Ectodermal cell (in vitro differentiated cells): ENCODE results near the gene SPEG.
"Not testable (repeated sequence)": the region's sequence is repeated elsewhere in the genome, so short reads cannot be mapped to it uniquely, and the experiment has no call there.

Source experiments
- H3K27ac ChIP-seq: 2 replicates; pipeline ENCODE4 v1.7.0; 2013; ENCODE audit warnings: mild to moderate bottlenecking, low read depth, low read length; ENCODE audit not compliant: insufficient read depth, poor library complexity, severe bottlenecking
- H3K27me3 ChIP-seq: 2 replicates; pipeline ENCODE4 v1.7.0; 2013; ENCODE audit warnings: mild to moderate bottlenecking, low read length; ENCODE audit not compliant: insufficient read depth, control insufficient read depth, poor library complexity, severe bottlenecking
- H3K36me3 ChIP-seq: one replicate; pipeline ENCODE4 v1.7.0; 2013; ENCODE audit warnings: low read length; ENCODE audit not compliant: control insufficient read depth, insufficient read depth
- H3K4me1 ChIP-seq: one replicate; pipeline ENCODE4 v1.7.0; 2013; ENCODE audit warnings: low read length; ENCODE audit not compliant: control insufficient read depth, insufficient read depth
- H3K4me3 ChIP-seq: 2 replicates; pipeline ENCODE4 v1.7.0; 2013; ENCODE audit warnings: low read depth, low read length, control low read depth; ENCODE audit not compliant: insufficient read depth
- H3K9me3 ChIP-seq: 2 replicates; pipeline ENCODE4 v1.7.0; 2013; ENCODE audit warnings: mild to moderate bottlenecking, low read length, moderate library complexity; ENCODE audit not compliant: control insufficient read depth
- WGBS, 2 experiments: methylation state at CpG; one replicate each; pipeline ENCODE4 v1.1.7; 2013; ENCODE audit warnings: missing lambda C conversion rate in 2 of 2; 5-methylcytosine and 5-hydroxymethylcytosine counted together

Gene SPEG

DNA sequence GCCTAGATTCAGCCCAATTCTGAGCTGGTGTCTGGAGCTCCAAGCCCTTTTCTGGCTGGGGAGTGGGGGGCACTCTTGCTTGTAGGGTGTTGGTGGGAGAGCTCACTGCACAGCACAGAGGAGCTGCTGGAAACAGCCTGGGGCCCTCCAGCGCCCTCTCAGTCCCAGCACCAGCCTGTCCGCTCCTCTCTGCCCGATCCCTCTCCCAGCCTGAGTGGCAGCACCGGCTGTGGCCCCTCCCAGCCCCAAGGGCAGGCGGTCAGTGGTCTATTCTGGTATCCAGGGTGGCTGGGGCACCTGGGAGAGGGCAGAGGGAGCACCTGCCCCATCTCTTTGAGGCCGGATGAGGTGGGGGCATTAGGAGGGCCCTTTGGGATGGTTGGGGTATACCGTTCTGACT lies 29.7 kb upstream of the SPEG start:
- Histone ChIP-seq H3K27me3 (no peaks in the 10 kb centered on the region), H3K9me3 (no peaks in the 10 kb centered on the region), H3K36me3 (no peaks in the 10 kb centered on the region), H3K4me1 (peaks cover 18% of the 10 kb centered on the region), H3K27ac (no peak overlapping the region), H3K4me3 (no peak overlapping the region)
- whole genome bisulfite sequencing, 2 experiments: 47% methylated on average over 7 of the region's 7 CpGs

DNA sequence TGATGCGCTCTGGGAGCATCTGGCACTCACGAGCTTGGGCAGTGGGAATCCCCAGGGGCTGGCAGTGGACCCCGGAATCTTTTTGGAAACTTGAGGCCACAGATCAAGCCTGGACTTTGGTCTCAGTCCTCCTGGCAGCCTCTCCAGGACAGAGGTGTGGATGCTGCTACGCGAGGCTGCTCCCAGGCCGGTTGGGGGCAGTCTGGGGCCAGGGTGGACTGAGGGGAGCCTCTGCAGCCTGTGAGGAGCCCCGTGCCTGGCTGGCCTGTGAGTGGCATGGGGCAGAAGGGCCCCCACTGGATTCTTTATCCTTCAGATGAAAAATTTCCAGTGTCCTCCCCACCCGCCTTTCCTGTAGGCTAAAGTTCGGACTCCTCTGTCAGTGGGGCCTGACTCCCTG lies 29.2 kb upstream of the SPEG start:
- Histone ChIP-seq H3K4me1 (peaks cover 18% of the 10 kb centered on the region), H3K36me3 (no peaks in the 10 kb centered on the region), H3K27me3 (no peaks in the 10 kb centered on the region), H3K27ac (no peak overlapping the region), H3K9me3 (no peaks in the 10 kb centered on the region), H3K4me3 (no peak overlapping the region)
- WGBS, 2 experiments: 77 to 81% methylated on average over 9 of the region's 9 CpGs

DNA sequence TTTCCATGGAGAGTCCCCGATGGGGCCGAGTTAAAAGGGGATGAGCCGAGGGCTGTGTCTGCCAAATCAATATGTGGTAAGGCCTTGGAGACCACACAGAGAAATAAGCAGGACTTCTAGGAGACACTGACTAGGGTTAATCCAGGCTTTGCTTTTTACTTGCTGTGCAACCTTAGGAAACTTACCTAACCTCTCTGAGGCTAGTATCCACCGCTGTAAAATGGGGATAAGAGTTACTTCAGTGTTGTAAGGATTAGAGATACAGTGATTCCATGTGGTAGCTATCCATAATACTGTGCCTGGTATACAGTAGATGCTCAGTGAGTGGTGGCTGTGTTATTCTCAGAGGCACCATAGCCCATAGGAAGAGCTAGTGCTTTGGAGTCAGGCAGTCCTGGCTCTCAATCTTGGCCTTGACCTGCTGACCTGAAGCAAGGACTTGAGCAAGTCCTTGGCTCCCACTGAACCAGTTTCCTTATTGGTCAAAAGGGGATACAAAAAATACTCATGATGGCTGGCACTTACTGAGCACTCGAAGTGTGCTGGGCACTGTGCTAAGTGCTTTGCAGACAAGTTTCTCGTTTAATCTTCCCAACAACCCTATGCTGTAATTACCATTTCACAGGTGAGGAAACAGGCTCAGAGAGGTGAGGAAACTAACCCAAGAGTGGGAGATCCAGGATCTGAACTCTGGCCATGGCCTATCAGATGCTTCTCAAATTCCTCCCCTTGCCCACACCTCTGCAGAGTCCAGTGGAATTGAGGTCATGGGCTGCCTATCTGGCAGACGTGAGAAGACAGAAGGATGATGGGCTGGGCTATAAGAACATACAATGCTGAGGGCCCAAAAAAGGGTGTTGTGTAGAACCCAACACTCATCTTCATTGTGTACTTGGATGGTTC lies 28.4 kb upstream of the SPEG start:
- Histone ChIP-seq H3K27me3 (no peaks in the 10 kb centered on the region), H3K36me3 (no peaks in the 10 kb centered on the region), H3K4me3 (no peak overlapping the region), H3K9me3 (no peaks in the 10 kb centered on the region), H3K4me1 (peaks cover 18% of the 10 kb centered on the region), H3K27ac (no peak overlapping the region)
- WGBS, 2 experiments: 91 to 93% methylated on average over 7 of the region's 7 CpGs

DNA sequence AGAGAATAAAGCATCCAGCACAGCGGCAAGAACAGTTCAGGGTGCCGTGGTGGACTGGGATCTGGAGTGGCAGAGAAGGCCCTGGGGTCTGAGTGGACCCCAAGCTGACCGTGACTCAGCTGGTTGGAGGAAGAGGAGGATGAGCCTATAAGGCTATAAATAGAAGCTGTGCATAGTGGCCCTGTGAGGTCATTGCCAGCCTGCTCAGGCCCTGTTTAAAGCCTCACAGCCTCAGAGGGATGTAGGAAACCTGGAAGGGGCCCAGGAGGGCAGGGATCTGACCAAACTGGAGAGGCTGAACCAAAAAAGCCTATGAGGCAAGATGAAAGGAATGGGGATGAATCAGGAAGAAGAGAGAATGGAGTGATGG lies 27.8 kb upstream of the SPEG start:
- H3K27me3 ChIP-seq: no peaks in the 10 kb centered on the region
- peaks cover 15% of the 10 kb centered on the region for H3K4me1 ChIP-seq
- H3K27ac ChIP-seq: no peak overlapping the region
- H3K4me3 ChIP-seq: no peak overlapping the region
- no peaks in the 10 kb centered on the region for H3K9me3 ChIP-seq
- H3K36me3 ChIP-seq: no peaks in the 10 kb centered on the region
- whole genome bisulfite sequencing, 2 experiments: 93 to 95% methylated on average over 3 of the region's 3 CpGs

DNA sequence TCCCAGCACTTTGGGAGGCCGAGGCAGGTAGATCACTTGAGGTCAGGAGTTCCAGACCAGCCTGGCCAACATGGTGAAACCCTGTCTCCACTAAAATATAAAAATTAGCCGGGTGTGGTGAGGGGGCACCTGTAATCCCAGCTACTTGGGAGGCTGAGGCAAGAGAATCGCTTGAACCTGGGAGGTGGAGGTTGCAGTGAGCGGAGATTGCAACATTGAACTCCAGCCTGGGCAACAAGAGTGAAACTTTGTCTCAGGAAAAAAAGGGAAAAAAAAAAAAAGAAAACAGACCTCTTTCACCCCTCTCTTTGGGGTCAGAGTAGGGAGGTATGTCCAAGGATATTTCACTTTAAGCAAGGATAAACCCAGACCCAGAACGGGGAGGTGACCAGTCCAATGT lies 27.3 kb upstream of the SPEG start:
- H3K36me3 ChIP-seq, H3K27me3 ChIP-seq, H3K4me3 ChIP-seq, H3K9me3 ChIP-seq, H3K27ac ChIP-seq: not testable (repeated sequence)
- WGBS, 2 experiments: 74 to 75% methylated on average over 5 of the region's 5 CpGs
- peaks cover 10% of the 10 kb centered on the region for H3K4me1 ChIP-seq

DNA sequence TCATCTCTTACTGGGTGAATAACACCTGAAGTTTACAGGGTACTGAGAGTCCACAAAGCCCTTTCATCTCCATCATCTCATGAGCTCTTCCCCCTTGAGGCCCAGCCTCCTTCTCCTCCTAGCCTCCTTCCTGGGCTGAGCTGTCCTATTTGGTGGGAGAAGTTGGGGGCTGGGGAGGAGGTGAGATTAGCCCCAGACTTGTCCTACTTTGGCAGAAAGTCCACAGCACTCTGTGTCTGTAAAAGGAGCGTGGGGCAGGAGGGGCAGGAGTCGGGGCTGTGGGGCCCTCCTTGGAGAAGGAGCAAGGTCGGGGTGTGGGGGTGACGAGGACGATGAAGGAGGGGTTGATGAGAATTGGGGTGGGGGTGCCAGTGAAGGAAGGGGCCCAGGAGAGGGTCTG lies 26.4 kb upstream of the SPEG start:
- Histone ChIP-seq H3K27me3 (no peaks in the 10 kb centered on the region), H3K27ac (no peak overlapping the region), H3K4me3 (no peak overlapping the region), H3K9me3 (no peaks in the 10 kb centered on the region), H3K4me1 (peaks cover 10% of the 10 kb centered on the region), H3K36me3 (no peaks in the 10 kb centered on the region)
- WGBS, 2 experiments: 94 to 97% methylated on average over 5 of the region's 5 CpGs

DNA sequence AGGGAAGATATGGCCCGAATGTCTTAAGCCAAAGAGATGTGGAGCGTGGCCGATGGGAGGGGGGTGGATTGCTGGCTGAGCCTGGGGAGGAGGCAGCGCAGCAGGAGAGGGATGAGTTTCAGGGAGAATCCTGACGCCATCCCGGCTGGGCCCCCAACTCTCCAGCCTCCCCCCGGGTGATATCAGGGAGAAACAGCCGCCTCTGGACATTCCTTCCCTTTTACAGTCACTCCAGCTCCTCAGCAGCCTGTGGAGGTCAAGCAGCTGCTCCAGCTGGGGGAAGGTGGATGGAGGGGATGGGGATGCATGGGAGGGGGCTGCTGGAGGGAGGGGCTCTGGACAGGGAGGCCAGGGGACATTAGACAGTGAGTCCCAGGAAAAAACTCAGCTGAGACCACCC lies 26.0 kb upstream of the SPEG start:
- Histone ChIP-seq H3K36me3 (no peaks in the 10 kb centered on the region), H3K27ac (no peak overlapping the region), H3K4me1 (peaks cover 10% of the 10 kb centered on the region), H3K9me3 (no peaks in the 10 kb centered on the region), H3K4me3 (no peak overlapping the region), H3K27me3 (no peaks in the 10 kb centered on the region)
- 77 to 81% methylated on average over 8 of the region's 8 CpGs for WGBS, 2 experiments

DNA sequence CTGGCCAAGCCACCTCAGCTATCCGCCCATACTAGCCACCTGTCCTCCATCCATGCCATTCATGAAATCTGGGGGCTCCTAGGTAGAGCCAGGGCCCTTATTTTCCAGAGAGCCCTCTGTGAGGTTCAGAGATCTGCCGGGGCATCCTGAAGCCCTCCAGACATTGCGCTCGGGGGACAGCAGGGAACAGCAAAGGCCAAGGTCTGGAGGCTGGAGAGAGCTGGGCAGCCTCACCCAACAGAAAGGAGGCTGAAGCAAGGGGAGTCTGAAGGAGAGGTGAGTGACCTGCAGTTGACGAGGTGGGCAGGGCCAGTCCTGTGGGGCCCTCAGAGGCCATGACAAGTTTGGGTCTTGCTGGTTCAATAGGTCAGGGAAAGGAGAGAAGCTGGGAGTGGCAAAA lies 25.0 kb upstream of the SPEG start:
- no peaks in the 10 kb centered on the region for H3K27me3 ChIP-seq
- H3K4me1 ChIP-seq: peaks cover 6% of the 10 kb centered on the region
- H3K9me3 ChIP-seq: no peaks in the 10 kb centered on the region
- no peak overlapping the region for H3K4me3 ChIP-seq
- 92 to 97% methylated on average over 5 of the region's 5 CpGs for WGBS, 2 experiments
- no peaks in the 10 kb centered on the region for H3K36me3 ChIP-seq
- no peak overlapping the region for H3K27ac ChIP-seq

DNA sequence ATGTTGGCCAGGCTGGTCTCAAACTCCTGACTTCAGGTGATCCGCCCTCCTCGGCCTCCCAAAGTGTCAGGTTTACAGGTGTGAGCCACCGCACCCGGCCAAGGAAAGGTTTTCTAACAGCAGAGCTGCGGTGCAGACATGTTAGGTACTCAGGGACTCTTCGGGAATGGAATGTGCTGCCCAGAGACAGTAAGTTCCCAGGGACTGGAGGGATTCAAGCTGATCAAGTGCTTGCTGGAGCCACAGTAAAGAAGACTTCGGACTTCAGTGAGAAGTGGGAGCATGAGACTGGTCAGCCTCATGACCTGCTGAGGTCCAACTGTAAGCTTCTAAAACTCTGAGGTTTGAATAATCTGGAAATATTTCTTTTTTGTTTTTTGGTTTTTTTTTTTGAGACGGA lies 24.3 kb upstream of the SPEG start:
- Histone ChIP-seq H3K27me3 (no peaks in the 10 kb centered on the region), H3K36me3 (no peaks in the 10 kb centered on the region), H3K27ac (no peak overlapping the region), H3K4me1 (no peaks in the 10 kb centered on the region), H3K4me3 (no peak overlapping the region), H3K9me3 (no peaks in the 10 kb centered on the region)
- WGBS, 2 experiments: 91 to 93% methylated on average over 8 of the region's 8 CpGs

DNA sequence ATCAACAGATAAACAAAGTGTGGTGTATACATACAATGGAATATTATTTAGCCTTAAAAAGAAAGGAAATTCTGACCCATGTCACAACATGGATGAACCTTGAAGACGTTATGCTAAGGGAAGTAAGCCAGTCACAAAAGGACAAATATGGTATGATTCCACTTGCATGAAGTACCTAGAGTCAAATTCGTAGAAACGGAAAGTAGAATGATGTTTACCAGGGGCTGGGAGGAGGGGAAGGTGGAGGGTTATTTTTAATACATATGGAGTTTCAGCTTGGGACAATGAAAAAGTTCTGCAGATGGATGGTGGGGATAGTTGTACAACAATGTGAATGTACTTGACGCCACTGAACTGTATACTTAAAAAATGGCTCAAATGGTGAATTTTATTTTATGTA lies 19.8 kb upstream of the SPEG start:
- whole genome bisulfite sequencing, 2 experiments: 92 to 97% methylated on average over 4 of the region's 4 CpGs
- Histone ChIP-seq H3K4me3 (no peak overlapping the region), H3K27me3 (peaks cover 3% of the 10 kb centered on the region), H3K4me1 (peaks cover 10% of the 10 kb centered on the region), H3K9me3 (no peaks in the 10 kb centered on the region), H3K27ac (no peak overlapping the region), H3K36me3 (no peaks in the 10 kb centered on the region)
